Neural progenitor cell (in vitro differentiated cells): ENCODE results near the gene CTTNBP2NL. TPM values are rescaled to one million over a fixed set of nuclear protein-coding genes. Genes with fewer than 3 reads are reported as not detected.
"Not testable (repeated sequence)": the region's sequence is repeated elsewhere in the genome, so short reads cannot be mapped to it uniquely, and the experiment has no call there.

Experiments
- DNase-seq: peaks from one replicate; pipeline ENCODE4 v3.0.0-alpha.2; 2016; ENCODE audit warnings: low spot score
- H2AFZ ChIP-seq: fragments of 200-600 bp; sonication (generic); replicated peaks from 2 replicates; pipeline ENCODE4 v1.6.1; 2016; ENCODE audit warnings: antibody characterized with exemption
- H3F3A ChIP-seq: fragments of 200-600 bp; sonication (generic); 2 replicates; pipeline ENCODE4 v1.6.1; 2016; ENCODE audit warnings: antibody characterized with exemption, low read depth
- H3K27ac ChIP-seq: fragments of 200-600 bp; sonication (generic); 2 replicates; pipeline ENCODE4 v1.5.1; 2016; ENCODE audit warnings: mild to moderate bottlenecking
- H3K27me3 ChIP-seq: fragments of 200-600 bp; sonication (generic); 2 replicates; pipeline ENCODE4 v1.6.1; 2016; ENCODE audit warnings: mild to moderate bottlenecking, moderate library complexity
- H3K36me3 ChIP-seq: fragments of 200-600 bp; sonication (generic); 2 replicates; pipeline ENCODE4 v1.5.1; 2016
- H3K4me1 ChIP-seq: fragments of 200-600 bp; sonication (generic); 2 replicates; pipeline ENCODE4 v1.6.1; 2016; ENCODE audit warnings: mixed run types
- H3K4me2 ChIP-seq: fragments of 200-600 bp; sonication (generic); 2 replicates; pipeline ENCODE4 v1.6.1; 2016
- H3K4me3 ChIP-seq: fragments of 200-600 bp; sonication (generic); 2 replicates; pipeline ENCODE4 v1.5.1; 2016
- H3K79me2 ChIP-seq: fragments of 200-600 bp; sonication (generic); 2 replicates; pipeline ENCODE4 v1.6.1; 2016; ENCODE audit warnings: low read depth
- H3K9ac ChIP-seq: fragments of 200-600 bp; sonication (generic); 2 replicates; pipeline ENCODE4 v1.6.1; 2016
- H3K9me3 ChIP-seq: fragments of 200-600 bp; sonication (generic); 2 replicates; pipeline ENCODE4 v1.5.1; 2016; ENCODE audit warnings: low read depth
- H4K20me1 ChIP-seq: fragments of 200-600 bp; sonication (generic); 2 replicates; pipeline ENCODE4 v1.6.1; 2016; ENCODE audit warnings: low read depth
- H3K27ac Mint-ChIP-seq: 3 replicates; pipeline ENCODE4 v1.8.0; 2021; ENCODE audit warnings: mixed read lengths
- H3K27me3 Mint-ChIP-seq: 2 replicates; pipeline ENCODE4 v1.8.0; 2022; ENCODE audit warnings: low read depth, mild to moderate bottlenecking, inconsistent platforms, moderate library complexity, mixed read lengths; ENCODE audit not compliant: insufficient read depth
- H3K36me3 Mint-ChIP-seq: 3 replicates; pipeline ENCODE4 v1.8.0; 2021; ENCODE audit warnings: mixed read lengths
- H3K4me1 Mint-ChIP-seq: 3 replicates; pipeline ENCODE4 v1.8.0; 2021; ENCODE audit warnings: mixed read lengths
- H3K4me3 Mint-ChIP-seq: 3 replicates; pipeline ENCODE4 v1.8.0; 2021; ENCODE audit warnings: mild to moderate bottlenecking, moderate library complexity, mixed read lengths
- H3K9me3 Mint-ChIP-seq: 3 replicates; pipeline ENCODE4 v1.8.0; 2020; ENCODE audit warnings: mixed read lengths
- CTCF ChIP-seq: fragments of 200-600 bp; sonication (generic); IDR thresholded peaks from 2 replicates; pipeline ENCODE4 v1.5.1; 2017; ENCODE audit warnings: antibody characterized with exemption, mild to moderate bottlenecking
- EZH2 ChIP-seq: fragments of 200-600 bp; sonication (generic); IDR thresholded peaks from 2 replicates; pipeline ENCODE4 v1.6.1; 2017; ENCODE audit warnings: antibody characterized with exemption, mild to moderate bottlenecking, moderate library complexity
- EZH2phosphoT487 ChIP-seq: fragments of 200-600 bp; sonication (generic); IDR thresholded peaks from 2 replicates; pipeline ENCODE4 v1.6.1; 2017; ENCODE audit warnings: antibody characterized with exemption
- total RNA-seq: library from RNA; depleted of rRNA; stranded (reverse); fragments of >200 nt; gene quantifications from 2 replicates; pipeline ENCODE4 v1.2.3, GENCODE V29; 2015; ENCODE audit warnings: low replicate concordance

The CTTNBP2NL gene
- total RNA-seq, 1 donor from 2014 or later: 27.2 TPM

GRCh38 chr1:112417271-112417670 lies 21.3 kb downstream of the CTTNBP2NL start:
- H3F3A ChIP-seq: peaks cover 7% of the 10 kb centered on the region
- H3K27ac Mint-ChIP-seq: no peak overlapping the region
- peaks cover 20% of the 10 kb centered on the region for H3K79me2 ChIP-seq
- peaks cover 28% of the 10 kb centered on the region for H3K36me3 Mint-ChIP-seq
- no peaks in the 10 kb centered on the region for H3K4me1 ChIP-seq
- H3K27ac ChIP-seq: no peak overlapping the region
- no peaks in the 10 kb centered on the region for H3K4me1 Mint-ChIP-seq
- no peak overlapping the region for H3K4me2 ChIP-seq
- peaks cover 17% of the 10 kb centered on the region for H3K36me3 ChIP-seq
- no peak overlapping the region for H3K9ac ChIP-seq
- peaks cover 10% of the 10 kb centered on the region for H4K20me1 ChIP-seq
- H3K27me3 ChIP-seq: no peaks in the 10 kb centered on the region
- H3K4me3 ChIP-seq: no peak overlapping the region
- no peaks in the 10 kb centered on the region for H3K9me3 ChIP-seq
- no peak for DNase-seq
- H3K27me3 Mint-ChIP-seq: no peaks in the 10 kb centered on the region
- H2AFZ ChIP-seq: no peak overlapping the region
- no peaks in the 10 kb centered on the region for H3K9me3 Mint-ChIP-seq
- H3K4me3 Mint-ChIP-seq: no peak overlapping the region
- TF ChIP-seq CTCF (no peak), EZH2phosphoT487 (no peak), EZH2 (no peak)

DNA sequence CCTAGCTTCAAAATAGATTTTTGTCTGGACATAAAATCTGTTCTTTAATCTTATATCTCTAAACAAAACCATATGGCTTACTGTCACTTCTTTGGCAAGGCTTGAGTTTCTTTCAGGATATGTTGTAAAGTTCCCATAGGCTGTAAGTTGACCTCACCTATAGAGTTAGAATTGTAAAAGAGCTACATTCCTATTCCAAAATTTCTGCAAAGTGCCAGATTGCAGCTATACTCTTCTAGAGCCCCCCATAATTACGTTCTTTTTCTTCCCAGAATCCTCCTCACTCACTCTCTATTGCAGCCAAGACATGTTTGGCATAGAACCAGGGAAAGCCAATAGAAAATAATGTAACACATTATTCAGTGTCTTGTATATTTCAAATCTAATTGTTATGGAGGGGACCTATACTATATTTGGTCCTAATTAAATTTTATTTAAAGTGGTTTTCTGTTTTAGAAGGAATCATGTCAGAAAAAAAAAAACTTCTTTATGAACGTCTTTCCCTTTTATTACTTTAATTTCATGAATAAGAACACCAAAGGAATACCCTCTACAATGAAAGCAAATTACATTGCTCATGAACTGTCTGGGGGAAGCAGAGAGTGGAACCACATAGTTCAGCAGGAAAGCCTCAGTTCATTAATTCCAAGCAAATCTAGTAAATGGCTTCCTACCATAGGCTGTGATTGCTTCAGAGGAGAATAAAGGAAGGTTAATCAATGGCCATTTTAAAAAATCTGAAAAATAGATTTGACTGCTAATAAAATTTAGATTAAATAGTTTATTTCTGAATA lies 22.3 kb downstream of the CTTNBP2NL start:
- Mint-ChIP-seq H3K4me3 (no peak overlapping the region), H3K4me1 (no peaks in the 10 kb centered on the region), H3K36me3 (peaks cover 29% of the 10 kb centered on the region), H3K27ac (no peak overlapping the region), H3K9me3 (no peaks in the 10 kb centered on the region), H3K27me3 (no peaks in the 10 kb centered on the region)
- Histone ChIP-seq H3K27me3 (no peaks in the 10 kb centered on the region), H3K4me3 (no peak overlapping the region), H3K27ac (no peak overlapping the region), H3K9me3 (no peaks in the 10 kb centered on the region), H3K36me3 (peaks cover 17% of the 10 kb centered on the region), H3F3A (peaks cover 7% of the 10 kb centered on the region), H4K20me1 (peaks cover 7% of the 10 kb centered on the region), H2AFZ (no peak overlapping the region), H3K9ac (no peak overlapping the region), H3K4me2 (no peak overlapping the region), H3K4me1 (no peaks in the 10 kb centered on the region), H3K79me2 (peaks cover 23% of the 10 kb centered on the region)
- no peak for TF ChIP-seq CTCF
- no peak for TF ChIP-seq EZH2
- TF ChIP-seq EZH2phosphoT487: no peak
- no peak for DNase-seq

GRCh38 chr1:112423207-112423606 lies 27.2 kb downstream of the CTTNBP2NL start:
- peaks cover under 1% of the 10 kb centered on the region for H3K36me3 ChIP-seq
- H3K27me3 ChIP-seq: no peaks in the 10 kb centered on the region
- no peaks in the 10 kb centered on the region for H3K4me1 Mint-ChIP-seq
- H3K4me3 Mint-ChIP-seq: no peak overlapping the region
- H3K4me3 ChIP-seq: no peak overlapping the region
- no peak for DNase-seq
- no peaks in the 10 kb centered on the region for H3K4me1 ChIP-seq
- no peak overlapping the region for H3K9ac ChIP-seq
- peaks cover under 1% of the 10 kb centered on the region for H3F3A ChIP-seq
- no peak overlapping the region for H3K27ac ChIP-seq
- H3K27ac Mint-ChIP-seq: no peak overlapping the region
- no peaks in the 10 kb centered on the region for H3K27me3 Mint-ChIP-seq
- H3K9me3 ChIP-seq: no peaks in the 10 kb centered on the region
- no peak overlapping the region for H2AFZ ChIP-seq
- peaks cover 21% of the 10 kb centered on the region for H4K20me1 ChIP-seq
- H3K4me2 ChIP-seq: no peak overlapping the region
- H3K79me2 ChIP-seq: peaks cover 60% of the 10 kb centered on the region
- H3K9me3 Mint-ChIP-seq: no peaks in the 10 kb centered on the region
- TF ChIP-seq EZH2phosphoT487: no peak
- TF ChIP-seq CTCF: no peak
- TF ChIP-seq EZH2: no peak
- peaks cover 25% of the 10 kb centered on the region for H3K36me3 Mint-ChIP-seq

DNA sequence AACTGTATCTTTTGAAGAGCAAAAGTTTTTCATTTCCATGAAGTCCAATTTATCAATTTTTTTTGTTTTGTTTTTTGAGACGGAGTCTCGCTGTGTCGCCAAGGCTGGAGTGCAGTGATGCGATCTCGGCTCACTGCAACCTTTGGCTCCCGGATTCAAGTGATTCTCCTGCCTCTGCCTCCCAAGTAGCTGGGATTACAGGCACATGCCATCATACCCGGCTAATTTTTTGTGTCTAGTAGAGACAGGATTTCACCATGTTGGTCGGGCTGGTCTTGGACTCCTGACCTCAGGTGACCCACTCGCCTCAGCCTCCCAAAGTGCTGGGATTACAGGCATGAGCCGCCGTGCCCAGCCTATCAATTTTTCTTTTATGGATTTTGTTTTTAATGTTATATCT lies 27.7 kb downstream of the CTTNBP2NL start:
- not testable (repeated sequence) for H3K9me3 Mint-ChIP-seq, H3K4me1 Mint-ChIP-seq, H3K27ac Mint-ChIP-seq, H3K4me3 ChIP-seq, H3K27me3 Mint-ChIP-seq, H3K36me3 ChIP-seq, H3K4me2 ChIP-seq, H3K9me3 ChIP-seq, H3K27ac ChIP-seq, H3K27me3 ChIP-seq, DNase-seq, H3K4me3 Mint-ChIP-seq, H3K4me1 ChIP-seq, H3F3A ChIP-seq, H3K9ac ChIP-seq, H2AFZ ChIP-seq
- Histone ChIP-seq H4K20me1 (peaks cover 21% of the 10 kb centered on the region), H3K79me2 (peaks cover 60% of the 10 kb centered on the region)
- peaks cover 23% of the 10 kb centered on the region for H3K36me3 Mint-ChIP-seq
